GM08714 (cell line): Measurements from ENCODE around the gene TMTC2.
"Not testable (repeated sequence)": the region's sequence is repeated elsewhere in the genome, so short reads cannot be mapped to it uniquely, and the experiment has no call there.

Experiments used
- H3K4me3 ChIP-seq: fragments of 200-500 bp; sonication (Bioruptor generic); 2 replicates; pipeline ENCODE4 v1.5.1; 2014; ENCODE audit warnings: mild to moderate bottlenecking, low read length, inconsistent platforms
- ZNF274 ChIP-seq: IDR thresholded peaks from 2 replicates; pipeline ENCODE4 v1.6.1; 2012; ENCODE audit warnings: mild to moderate bottlenecking, low read depth, low read length

The TMTC2 gene

GRCh38 chr12:82805812-82806497 is 119.2 kb downstream of the TMTC2 start:
- TF ChIP-seq ZNF274 = no peak
- no peak overlapping the region for H3K4me3 ChIP-seq

- H3K4me3 ChIP-seq = no peak overlapping the region
- TF ChIP-seq ZNF274 = no peak
Measured at GRCh38 chr12:82807132-82807737, 120.5 kb downstream of the TMTC2 start.

GRCh38 chr12:82810568-82810967 is 123.9 kb downstream of the TMTC2 start:
- no peak for TF ChIP-seq ZNF274
- H3K4me3 ChIP-seq = no peak overlapping the region

- H3K4me3 ChIP-seq = no peak overlapping the region
- no peak for TF ChIP-seq ZNF274
Measured at GRCh38 chr12:82817368-82817767, 130.7 kb downstream of the TMTC2 start.

- TF ChIP-seq ZNF274 = no peak
- no peak overlapping the region for H3K4me3 ChIP-seq
Measured at GRCh38 chr12:82818271-82819035, 131.7 kb downstream of the TMTC2 start.

GRCh38 chr12:82826505-82826904 is 139.8 kb downstream of the TMTC2 start:
- H3K4me3 ChIP-seq = no peak overlapping the region
- no peak for TF ChIP-seq ZNF274

GRCh38 chr12:82832096-82832495 is 145.4 kb downstream of the TMTC2 start:
- no peak for TF ChIP-seq ZNF274
- H3K4me3 ChIP-seq = no peak overlapping the region

GRCh38 chr12:82832981-82833380 is 146.3 kb downstream of the TMTC2 start:
- TF ChIP-seq ZNF274 = no peak
- H3K4me3 ChIP-seq = no peak overlapping the region

GRCh38 chr12:82833481-82833880 is 146.8 kb downstream of the TMTC2 start:
- H3K4me3 ChIP-seq = no peak overlapping the region
- no peak for TF ChIP-seq ZNF274

GRCh38 chr12:82835217-82835616 is 148.5 kb downstream of the TMTC2 start:
- TF ChIP-seq ZNF274 = no peak
- H3K4me3 ChIP-seq = no peak overlapping the region

- TF ChIP-seq ZNF274 = no peak
- H3K4me3 ChIP-seq = no peak overlapping the region
Measured at GRCh38 chr12:82838131-82838551, 151.4 kb downstream of the TMTC2 start.

GRCh38 chr12:82838827-82839226 is 152.1 kb downstream of the TMTC2 start:
- no peak overlapping the region for H3K4me3 ChIP-seq
- no peak for TF ChIP-seq ZNF274

GRCh38 chr12:82839796-82840195 is 153.1 kb downstream of the TMTC2 start:
- TF ChIP-seq ZNF274 = no peak
- H3K4me3 ChIP-seq = no peak overlapping the region

- no peak for TF ChIP-seq ZNF274
- H3K4me3 ChIP-seq = no peak overlapping the region
Measured at GRCh38 chr12:82841487-82841904, 154.8 kb downstream of the TMTC2 start.

GRCh38 chr12:82842480-82842879 is 155.8 kb downstream of the TMTC2 start:
- no peak for TF ChIP-seq ZNF274
- H3K4me3 ChIP-seq = no peak overlapping the region

GRCh38 chr12:82845076-82845475 is 158.4 kb downstream of the TMTC2 start:
- H3K4me3 ChIP-seq = not testable (repeated sequence)
